ENCODE data around the gene SH2D3C.

SH2D3C gene

GRCh38 chr9:127735530-127736185, 42.8 kb downstream of the SH2D3C start:
- DNase-seq = no peak

GRCh38 chr9:127734747-127735529, 43.5 kb downstream of the SH2D3C start, which contains the start of gene TOR2A:
Gene TOR2A, minus strand, starts transcription at chr9:127735294. Its CDS starts 24 bp downstream, at chr9:127735270.
- peak; percentile 97 for DNase-seq

- no peak for DNase-seq
Observed at GRCh38 chr9:127734247-127734746, 44.2 kb downstream of the SH2D3C start.

- no peak for DNase-seq
Observed at GRCh38 chr9:127733614-127734013, 44.9 kb downstream of the SH2D3C start.

- DNase-seq = no peak
Observed at GRCh38 chr9:127732444-127732843, 46.0 kb downstream of the SH2D3C start.

- DNase-seq = no peak
Observed at GRCh38 chr9:127731938-127732337, 46.5 kb downstream of the SH2D3C start.

GRCh38 chr9:127730799-127731410, 47.6 kb downstream of the SH2D3C start:
- DNase-seq = no peak

- no peak for DNase-seq
Observed at GRCh38 chr9:127730262-127730661, 48.2 kb downstream of the SH2D3C start.

GRCh38 chr9:127729522-127730256, 48.8 kb downstream of the SH2D3C start:
- DNase-seq = no peak

GRCh38 chr9:127728808-127729207, 49.7 kb downstream of the SH2D3C start:
- no peak for DNase-seq

GRCh38 chr9:127726871-127727270, 51.6 kb downstream of the SH2D3C start:
- no peak for DNase-seq

GRCh38 chr9:127724012-127724411, 54.5 kb downstream of the SH2D3C start:
- no peak for DNase-seq

GRCh38 chr9:127723444-127723843, 55.0 kb downstream of the SH2D3C start:
- no peak for DNase-seq

- DNase-seq = no peak
Observed at GRCh38 chr9:127723013-127723412, 55.5 kb downstream of the SH2D3C start.

- DNase-seq = no peak
Observed at GRCh38 chr9:127722055-127722745, 56.3 kb downstream of the SH2D3C start.

GRCh38 chr9:127721391-127721821, 57.1 kb downstream of the SH2D3C start:
- DNase-seq = no peak

- no peak for DNase-seq
Observed at GRCh38 chr9:127720865-127721227, 57.6 kb downstream of the SH2D3C start.

GRCh38 chr9:127720031-127720864, 58.2 kb downstream of the SH2D3C start:
- DNase-seq = no peak

GRCh38 chr9:127717766-127718165, 60.7 kb downstream of the SH2D3C start:
- DNase-seq = no peak

GRCh38 chr9:127716412-127716811, 62.1 kb downstream of the SH2D3C start:
- no peak for DNase-seq
